HepG2 (cell line): ENCODE measurements around the gene WHAMM. TPM values are rescaled to one million over a fixed set of nuclear protein-coding genes. Genes with fewer than 3 reads are reported as not detected.

Experiments
- ATAD3A ChIP-seq: sonication (generic); formaldehyde crosslinking; IDR thresholded peaks from 2 replicates; pipeline ENCODE4 v1.4.0; 2020; ENCODE audit warnings: missing genetic modification reagents
- ATF4 ChIP-seq, 2 experiments: fragments of 450-650 bp in 1 of 2; sonication (generic) in 1 of 2; formaldehyde crosslinking; IDR thresholded peaks; 2 replicates each; pipeline versions ENCODE4 v1.5.0 to v1.8.0; 2020 to 2022; ENCODE audit warnings: mild to moderate bottlenecking in 1 of 2, missing genetic modification reagents in 1 of 2
- CBX2 ChIP-seq, 2 experiments: fragments of 200-600 bp in 1 of 2; sonication (generic); formaldehyde crosslinking in 1 of 2; IDR thresholded peaks; 2 replicates each; pipeline versions ENCODE4 v1.7.0 to v1.8.1; 2018 to 2022; ENCODE audit warnings: low read depth in 2 of 2, low read length in 1 of 2, mild to moderate bottlenecking in 1 of 2, missing genetic modification reagents in 1 of 2
- HNRNPH1 ChIP-seq: fragments of 200-400 bp; formaldehyde crosslinking; optimal IDR thresholded peaks from 2 replicates; pipeline ENCODE3; 2017; ENCODE audit warnings: mild to moderate bottlenecking, low read depth, low read length
- KDM5B ChIP-seq: sonication (generic); formaldehyde crosslinking; IDR thresholded peaks from 2 replicates; pipeline ENCODE4 v1.4.0; 2020; ENCODE audit warnings: missing genetic modification reagents, mild to moderate bottlenecking, borderline replicate concordance
- KLF12 ChIP-seq: sonication (generic); formaldehyde crosslinking; IDR thresholded peaks from 2 replicates; pipeline ENCODE4 v1.4.0; 2020; ENCODE audit warnings: missing genetic modification reagents, borderline replicate concordance
- KLF15 ChIP-seq: sonication (generic); formaldehyde crosslinking; IDR thresholded peaks from 2 replicates; pipeline ENCODE4 v1.8.1; 2023; ENCODE audit warnings: borderline replicate concordance, mild to moderate bottlenecking, inconsistent platforms, missing genetic modification reagents, mixed read lengths
- KLF6 ChIP-seq: IDR thresholded peaks from 2 replicates; pipeline ENCODE4 v1.8.0; 2016; ENCODE audit warnings: missing biosample characterization, missing genetic modification reagents
- MTERF4 ChIP-seq: sonication (generic); formaldehyde crosslinking; IDR thresholded peaks from 2 replicates; pipeline ENCODE4 v1.8.0; 2023; ENCODE audit warnings: mild to moderate bottlenecking, missing genetic modification reagents
- MXD4 ChIP-seq: IDR thresholded peaks from 2 replicates; pipeline ENCODE4 v1.6.1; 2016; ENCODE audit warnings: mild to moderate bottlenecking, missing biosample characterization, missing genetic modification reagents
- NR2F6 ChIP-seq, 2 experiments: IDR thresholded peaks; 2 replicates each; pipeline ENCODE4 v1.6.1; 2016; ENCODE audit warnings: antibody characterized with exemption in 1 of 2, mild to moderate bottlenecking in 1 of 2
- PAF1 ChIP-seq: IDR thresholded peaks from 2 replicates; pipeline ENCODE4 v1.6.1; 2016; ENCODE audit warnings: missing genetic modification reagents, missing compliant biosample characterization
- RBM39 ChIP-seq: fragments of 200-400 bp; formaldehyde crosslinking; IDR thresholded peaks from one replicate; pipeline ENCODE4 v1.6.1; 2018; ENCODE audit warnings: antibody characterized with exemption, mild to moderate bottlenecking, low read depth, low read length; ENCODE audit not compliant: poor library complexity, severe bottlenecking
- SALL1 ChIP-seq: sonication (generic); formaldehyde crosslinking; IDR thresholded peaks from 2 replicates; pipeline ENCODE4 v1.8.0; 2022; ENCODE audit warnings: mild to moderate bottlenecking, missing genetic modification reagents
- SRSF1 ChIP-seq: fragments of 200-400 bp; formaldehyde crosslinking; optimal IDR thresholded peaks from 2 replicates; pipeline ENCODE3; 2017; ENCODE audit warnings: mild to moderate bottlenecking, low read depth, low read length, moderate library complexity
- TOE1 ChIP-seq: sonication (generic); formaldehyde crosslinking; IDR thresholded peaks from 2 replicates; pipeline ENCODE4 v1.4.0; 2020; ENCODE audit warnings: mild to moderate bottlenecking, missing genetic modification reagents
- ZNF207 ChIP-seq: fragments of 450-650 bp; IDR thresholded peaks from 2 replicates; pipeline ENCODE4 v1.6.1; 2016; ENCODE audit warnings: antibody characterized with exemption, borderline replicate concordance
- ZNF33B ChIP-seq: sonication (generic); formaldehyde crosslinking; IDR thresholded peaks from 2 replicates; pipeline ENCODE4 v1.5.1; 2020; ENCODE audit warnings: mild to moderate bottlenecking, missing genetic modification reagents
- ZNF468 ChIP-seq: sonication (generic); formaldehyde crosslinking; IDR thresholded peaks from 2 replicates; pipeline ENCODE4 v1.8.0; 2022; ENCODE audit warnings: mild to moderate bottlenecking, moderate library complexity, missing genetic modification reagents
- ZNF574 ChIP-seq: sonication (generic); formaldehyde crosslinking; IDR thresholded peaks from 2 replicates; pipeline ENCODE4 v1.4.0; 2020; ENCODE audit warnings: missing genetic modification reagents
- ZSCAN30 ChIP-seq: sonication (generic); formaldehyde crosslinking; IDR thresholded peaks from 2 replicates; pipeline ENCODE4 v1.5.0; 2020; ENCODE audit warnings: mild to moderate bottlenecking, missing genetic modification reagents
- polyA plus RNA-seq, 8 experiments: library from polyadenylated mRNA; depleted of rRNA in 3 of 8; stranded (reverse) in 7 of 8; unstranded in 1 of 8; fragments of >200 nt; fragmentation: Illumina TruSeq in 4 of 8; extraction: Trizol in 4 of 8; gene quantifications; 2 replicates each; pipeline versions ENCODE4 v1.2.1 to v1.2.3, GENCODE V29; 2011 to 2016; ENCODE audit warnings: low read depth in 4 of 8, missing spikeins in 1 of 8, mixed read lengths in 1 of 8; ENCODE audit not compliant: insufficient read depth in 1 of 8
- total RNA-seq, 5 experiments: library from RNA; depleted of rRNA; stranded (reverse); fragments of >200 nt; fragmentation: Illumina TruSeq; extraction: Trizol; gene quantifications; 2 replicates each; pipeline ENCODE4 v1.2.3, GENCODE V29; 2016; ENCODE audit warnings: low read depth in 1 of 5
- TF ChIP-seq, protein P1 (sequence below): sonication (generic); formaldehyde crosslinking; IDR thresholded peaks from 2 replicates; pipeline ENCODE4 v1.5.0; 2020; ENCODE audit warnings: mild to moderate bottlenecking, missing genetic modification reagents, moderate library complexity
- TF ChIP-seq, protein P2 (sequence below): sonication (generic); formaldehyde crosslinking; IDR thresholded peaks from 2 replicates; pipeline ENCODE4 v1.8.1; 2023; ENCODE audit warnings: mild to moderate bottlenecking, missing genetic modification reagents, borderline replicate concordance

The WHAMM gene
- total and polyA plus RNA-seq, 2 of the 13 experiments (the other 11 are each of a cell fraction or from before 2014, with no cell fraction given) = 2.9 to 3.0 TPM

DNA sequence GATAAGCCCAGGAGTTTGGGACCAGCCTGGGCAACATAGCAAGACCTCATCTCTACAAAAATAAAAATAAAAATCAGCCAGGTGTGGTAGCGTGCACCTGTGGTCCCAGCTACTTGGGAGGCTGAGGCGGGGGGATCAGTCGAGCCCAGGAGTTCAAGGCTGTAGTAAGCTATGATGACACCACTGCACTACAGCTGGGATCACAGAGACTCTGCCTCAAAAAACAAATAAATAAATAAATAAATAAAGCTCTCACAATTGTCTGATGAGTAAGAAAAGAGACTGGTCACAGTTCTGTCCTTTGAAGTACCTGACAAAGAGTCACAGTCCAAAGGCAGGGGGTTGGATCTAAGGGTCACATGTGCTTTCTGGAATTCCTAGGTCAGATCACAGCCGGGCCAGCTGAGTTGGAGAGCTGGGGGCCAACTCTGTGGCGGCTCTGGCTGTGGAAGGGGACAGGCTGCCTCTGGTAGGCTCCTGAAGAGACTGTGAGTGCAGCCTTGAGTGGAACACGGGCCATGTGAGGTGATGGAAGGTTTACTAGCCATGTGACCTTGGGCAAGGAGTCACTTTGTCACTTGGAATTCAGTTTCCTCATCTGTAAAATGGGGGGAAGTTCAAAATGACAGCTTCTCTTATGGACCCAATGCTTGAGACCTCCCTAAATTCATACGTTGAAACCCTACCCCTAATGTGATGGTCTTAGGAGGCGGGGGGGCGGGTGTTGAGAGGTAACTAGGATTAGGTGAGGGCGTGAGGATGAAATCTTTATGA is 47.2 kb downstream of the WHAMM start (continued):
- TF ChIP-seq ATF4 (CRISPR knock-in tag; IDR thresholded peaks at IDR 0.05) (no peak), MTERF4 (no peak), ZNF33B (no peak), ZNF207 (no peak), KLF12 (CRISPR knock-in tag) (0 out of 2 replicates have a peak, but pooled peaks have one; percentile 24), RBM39 (no peak), MXD4 (CRISPR knock-in tag) (no peak), ATAD3A (CRISPR knock-in tag) (no peak), SALL1 (CRISPR knock-in tag) (0 out of 2 replicates have a peak, but pooled peaks have one; percentile 14), NR2F6 (IDR thresholded peaks at IDR 0.05) (peak; percentile 87), NR2F6 (CRISPR knock-in tag; IDR thresholded peaks at IDR 0.05) (peak; percentile 61), HNRNPH1 (no peak), PAF1 (CRISPR knock-in tag) (no peak), TOE1 (CRISPR knock-in tag) (no peak), KDM5B (CRISPR knock-in tag) (no peak), KLF6 (CRISPR knock-in tag) (no peak), SRSF1 (no peak), KLF15 (CRISPR knock-in tag) (no peak), ZSCAN30 (CRISPR knock-in tag) (no peak), ZNF574 (CRISPR knock-in tag) (no peak), ZNF468 (CRISPR knock-in tag) (no peak), CBX2 (IDR thresholded peaks at IDR 0.05; ENCODE audit: low read depth, low read length) (no peak), CBX2 (CRISPR knock-in tag; IDR thresholded peaks at IDR 0.05; ENCODE audit: low read depth) (no peak)
- TF ChIP-seq, protein P1, sequence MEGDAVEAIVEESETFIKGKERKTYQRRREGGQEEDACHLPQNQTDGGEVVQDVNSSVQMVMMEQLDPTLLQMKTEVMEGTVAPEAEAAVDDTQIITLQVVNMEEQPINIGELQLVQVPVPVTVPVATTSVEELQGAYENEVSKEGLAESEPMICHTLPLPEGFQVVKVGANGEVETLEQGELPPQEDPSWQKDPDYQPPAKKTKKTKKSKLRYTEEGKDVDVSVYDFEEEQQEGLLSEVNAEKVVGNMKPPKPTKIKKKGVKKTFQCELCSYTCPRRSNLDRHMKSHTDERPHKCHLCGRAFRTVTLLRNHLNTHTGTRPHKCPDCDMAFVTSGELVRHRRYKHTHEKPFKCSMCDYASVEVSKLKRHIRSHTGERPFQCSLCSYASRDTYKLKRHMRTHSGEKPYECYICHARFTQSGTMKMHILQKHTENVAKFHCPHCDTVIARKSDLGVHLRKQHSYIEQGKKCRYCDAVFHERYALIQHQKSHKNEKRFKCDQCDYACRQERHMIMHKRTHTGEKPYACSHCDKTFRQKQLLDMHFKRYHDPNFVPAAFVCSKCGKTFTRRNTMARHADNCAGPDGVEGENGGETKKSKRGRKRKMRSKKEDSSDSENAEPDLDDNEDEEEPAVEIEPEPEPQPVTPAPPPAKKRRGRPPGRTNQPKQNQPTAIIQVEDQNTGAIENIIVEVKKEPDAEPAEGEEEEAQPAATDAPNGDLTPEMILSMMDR = no peak
- TF ChIP-seq, protein P2, sequence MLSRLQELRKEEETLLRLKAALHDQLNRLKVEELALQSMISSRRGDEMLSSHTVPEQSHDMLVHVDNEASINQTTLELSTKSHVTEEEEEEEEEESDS (CRISPR knock-in tag) = no peak
